ENCODE measurements around the gene MAP3K20.
"Not testable (repeated sequence)": the region's sequence is repeated elsewhere in the genome, so short reads cannot be mapped to it uniquely, and the experiment has no call there.

Gene MAP3K20

GRCh38 chr2:173238831-173239230 is 163.2 kb downstream of the MAP3K20 start:
- DNase-seq, result no peak

- DNase-seq, result no peak
Measured at GRCh38 chr2:173239644-173240043, 164.0 kb downstream of the MAP3K20 start.

GRCh38 chr2:173240083-173240482 is 164.4 kb downstream of the MAP3K20 start:
- DNase-seq, result no peak

- no peak for DNase-seq
Measured at GRCh38 chr2:173241643-173242042, 166.0 kb downstream of the MAP3K20 start.

- DNase-seq, result no peak
Measured at GRCh38 chr2:173247156-173247555, 171.5 kb downstream of the MAP3K20 start.

- no peak for DNase-seq
Measured at GRCh38 chr2:173248381-173248780, 172.7 kb downstream of the MAP3K20 start.

- DNase-seq, result peak; percentile 18
Measured at GRCh38 chr2:173249661-173250641, 174.3 kb downstream of the MAP3K20 start.

GRCh38 chr2:173251225-173251624 is 175.6 kb downstream of the MAP3K20 start:
- no peak for DNase-seq

GRCh38 chr2:173252581-173252980 is 176.9 kb downstream of the MAP3K20 start:
- no peak for DNase-seq

GRCh38 chr2:173254659-173255058 is 179.0 kb downstream of the MAP3K20 start:
- DNase-seq, result no peak

GRCh38 chr2:173258701-173259100 is 183.1 kb downstream of the MAP3K20 start:
- no peak for DNase-seq

GRCh38 chr2:173262356-173262755 is 186.7 kb downstream of the MAP3K20 start:
- DNase-seq, result not testable (repeated sequence)

GRCh38 chr2:173264151-173264550 is 188.5 kb downstream of the MAP3K20 start:
- DNase-seq, result no peak

- no peak for DNase-seq
Measured at GRCh38 chr2:173264603-173265366, 189.1 kb downstream of the MAP3K20 start.

- DNase-seq, result no peak
Measured at GRCh38 chr2:173271135-173271534, 195.5 kb downstream of the MAP3K20 start.

GRCh38 chr2:173271825-173272224 is 196.2 kb downstream of the MAP3K20 start:
- DNase-seq, result no peak

- no peak for DNase-seq
Measured at GRCh38 chr2:173272849-173273248, 197.2 kb downstream of the MAP3K20 start.

GRCh38 chr2:173278794-173279526 is 203.3 kb downstream of the MAP3K20 start:
- no peak for DNase-seq

- DNase-seq, result no peak
Measured at GRCh38 chr2:173279527-173279868, 203.9 kb downstream of the MAP3K20 start.

GRCh38 chr2:173280853-173281252 is 205.2 kb downstream of the MAP3K20 start:
- no peak for DNase-seq

- not testable (repeated sequence) for DNase-seq
Measured at GRCh38 chr2:173281898-173282297, 206.3 kb downstream of the MAP3K20 start.

- no peak for DNase-seq
Measured at GRCh38 chr2:173282795-173283545, 207.3 kb downstream of the MAP3K20 start.
